GM21526 (cell line): ENCODE results near the gene TRIM8.

Experiments used
- ATAC-seq: cut with Tn5 transposase; IDR thresholded peaks from one replicate; pipeline ENCODE4 v1.9.1; 2021; ENCODE audit warnings: moderate library complexity; ENCODE audit not compliant: unreplicated experiment, low FRiP score

TRIM8 gene

DNA sequence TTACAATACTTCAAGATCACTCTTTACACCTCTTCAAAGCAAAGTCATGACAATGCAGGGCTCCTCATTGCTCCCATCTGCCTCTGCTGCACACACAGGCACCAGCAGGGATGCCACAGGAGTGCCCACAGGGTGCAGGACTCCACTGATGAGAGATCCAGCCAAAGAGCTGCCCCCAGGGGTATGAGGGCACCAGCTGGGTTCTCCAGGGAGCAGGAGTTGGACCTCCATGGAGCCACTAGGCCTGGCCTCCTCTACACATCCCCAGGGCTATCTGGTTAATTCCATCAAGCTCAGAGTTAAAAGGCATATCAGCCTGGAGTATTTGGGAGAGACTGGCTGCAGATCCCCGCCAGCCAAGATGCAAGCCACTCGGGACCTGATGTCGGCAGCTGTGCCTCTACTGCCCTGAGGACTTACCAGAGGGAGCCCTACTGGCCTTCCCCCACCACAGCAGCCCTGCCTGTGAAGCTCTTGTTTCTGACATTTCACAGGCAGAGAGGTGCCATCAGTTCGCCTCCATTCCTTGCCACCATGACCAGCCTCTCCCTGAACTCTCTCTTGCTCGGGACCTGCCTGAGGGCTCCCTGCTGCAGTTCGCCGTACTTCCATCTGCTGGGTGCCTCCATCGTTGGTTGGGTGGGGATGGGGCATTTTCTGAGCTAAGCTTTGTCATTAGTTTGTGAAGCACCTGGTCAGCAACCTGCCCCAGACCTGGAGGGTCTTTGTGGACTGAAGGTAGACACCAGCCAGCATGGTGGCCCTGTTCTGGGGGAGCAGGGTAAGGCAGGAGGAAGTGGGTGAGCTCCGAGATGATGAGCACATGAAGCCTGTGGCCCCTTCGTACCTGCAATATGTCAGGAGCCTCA is 12.5 kb upstream of the TRIM8 start:
- ATAC-seq: no peak

DNA sequence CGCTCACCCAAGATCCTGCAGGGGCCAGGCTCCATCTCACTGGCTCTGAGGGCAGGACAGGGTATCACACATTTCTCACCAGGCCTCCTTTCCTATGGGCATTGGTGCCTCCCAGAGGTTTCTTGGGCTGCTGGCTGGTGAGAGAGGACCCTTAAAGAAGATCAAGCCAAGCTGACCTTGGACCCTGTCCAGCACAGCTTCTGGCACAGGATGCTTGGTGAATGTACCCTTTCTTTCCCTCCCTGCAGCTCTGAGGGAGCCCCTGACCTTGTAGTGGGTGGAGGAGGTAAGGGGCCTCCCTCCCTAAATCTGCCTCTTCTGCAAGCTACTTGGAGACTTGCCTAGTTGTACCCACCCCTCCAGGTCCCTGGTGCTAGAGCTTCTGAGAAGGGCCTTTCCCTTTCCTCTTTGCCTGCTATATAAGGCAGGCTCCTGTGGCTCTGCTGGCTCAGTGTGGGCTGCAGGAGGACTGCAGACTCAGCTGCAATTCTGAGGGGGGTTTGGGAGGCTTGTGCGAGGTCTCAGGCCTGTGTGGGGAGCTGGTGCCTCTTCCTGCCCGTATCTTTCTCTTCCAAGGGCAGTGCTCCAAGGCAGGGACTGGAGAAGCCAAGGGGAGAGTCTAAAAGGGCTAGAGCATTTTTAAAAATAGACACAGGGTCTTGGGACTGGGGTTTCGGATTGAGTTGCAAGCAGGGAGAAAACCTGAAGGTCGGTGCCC is 11.7 kb upstream of the TRIM8 start:
- no peak for ATAC-seq

- no peak for ATAC-seq
Measured at GRCh38 chr10:102633287-102633686, 11.0 kb upstream of the TRIM8 start.

GRCh38 chr10:102633848-102634247 is 10.4 kb upstream of the TRIM8 start:
- ATAC-seq: no peak

GRCh38 chr10:102634686-102635085 is 9.6 kb upstream of the TRIM8 start:
- no peak for ATAC-seq

DNA sequence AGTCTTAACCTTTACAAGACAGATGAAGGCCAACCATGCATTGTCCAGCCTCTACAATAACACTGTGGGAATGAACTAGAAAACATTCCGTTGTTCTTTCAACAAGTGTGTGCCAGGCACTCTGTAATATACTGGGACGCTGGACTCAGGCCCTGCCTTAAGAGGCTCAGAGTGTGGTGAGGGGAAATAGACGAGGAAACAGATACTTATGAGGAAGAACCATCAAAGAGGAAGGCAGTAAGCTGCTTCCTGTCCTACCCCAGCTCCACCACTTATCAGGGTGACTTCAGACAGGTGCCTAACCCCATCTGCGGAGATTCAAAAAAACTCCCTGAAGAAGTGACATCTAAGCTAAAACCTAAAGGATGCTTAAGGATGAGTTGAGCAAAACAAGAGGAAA is 8.9 kb upstream of the TRIM8 start:
- ATAC-seq: no peak

DNA sequence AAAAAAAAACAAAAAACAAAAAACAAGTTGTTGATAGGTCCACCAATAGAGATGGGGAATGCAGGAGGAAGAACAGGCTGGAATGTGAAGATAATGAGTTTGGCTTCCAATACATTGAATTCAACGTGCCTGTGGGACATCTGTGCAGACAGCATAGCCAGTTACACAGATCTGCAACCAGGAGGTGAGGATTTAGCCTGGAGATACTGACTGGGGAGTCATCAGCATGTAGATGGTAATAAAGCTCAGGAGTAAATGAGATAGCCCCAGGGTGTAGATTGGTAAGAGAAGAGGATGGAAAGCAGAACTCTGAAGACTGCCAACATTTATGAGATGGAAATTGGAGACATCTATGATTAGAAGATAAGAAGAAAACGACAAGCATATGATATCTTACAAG is 4.7 kb upstream of the TRIM8 start:
- ATAC-seq: no peak

DNA sequence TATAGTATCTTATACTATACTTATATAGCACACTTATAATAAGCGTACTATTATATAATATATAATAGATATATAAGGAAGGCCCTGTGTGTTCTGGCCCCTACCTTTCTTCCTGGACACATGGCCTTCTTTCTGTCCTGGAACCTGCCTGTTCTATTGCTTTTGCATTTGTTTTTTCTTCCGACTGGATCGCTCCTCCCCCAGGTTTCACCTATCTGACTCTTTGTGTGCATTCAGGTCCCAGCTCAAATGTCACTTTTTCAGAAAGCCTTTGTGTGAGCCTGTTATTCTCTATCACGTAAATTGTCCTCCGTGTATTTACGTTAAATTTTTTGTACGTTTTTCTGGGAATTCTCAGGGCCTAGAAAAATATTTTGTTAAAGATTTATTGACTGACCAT is 2.9 kb upstream of the TRIM8 start:
- ATAC-seq: no peak

DNA sequence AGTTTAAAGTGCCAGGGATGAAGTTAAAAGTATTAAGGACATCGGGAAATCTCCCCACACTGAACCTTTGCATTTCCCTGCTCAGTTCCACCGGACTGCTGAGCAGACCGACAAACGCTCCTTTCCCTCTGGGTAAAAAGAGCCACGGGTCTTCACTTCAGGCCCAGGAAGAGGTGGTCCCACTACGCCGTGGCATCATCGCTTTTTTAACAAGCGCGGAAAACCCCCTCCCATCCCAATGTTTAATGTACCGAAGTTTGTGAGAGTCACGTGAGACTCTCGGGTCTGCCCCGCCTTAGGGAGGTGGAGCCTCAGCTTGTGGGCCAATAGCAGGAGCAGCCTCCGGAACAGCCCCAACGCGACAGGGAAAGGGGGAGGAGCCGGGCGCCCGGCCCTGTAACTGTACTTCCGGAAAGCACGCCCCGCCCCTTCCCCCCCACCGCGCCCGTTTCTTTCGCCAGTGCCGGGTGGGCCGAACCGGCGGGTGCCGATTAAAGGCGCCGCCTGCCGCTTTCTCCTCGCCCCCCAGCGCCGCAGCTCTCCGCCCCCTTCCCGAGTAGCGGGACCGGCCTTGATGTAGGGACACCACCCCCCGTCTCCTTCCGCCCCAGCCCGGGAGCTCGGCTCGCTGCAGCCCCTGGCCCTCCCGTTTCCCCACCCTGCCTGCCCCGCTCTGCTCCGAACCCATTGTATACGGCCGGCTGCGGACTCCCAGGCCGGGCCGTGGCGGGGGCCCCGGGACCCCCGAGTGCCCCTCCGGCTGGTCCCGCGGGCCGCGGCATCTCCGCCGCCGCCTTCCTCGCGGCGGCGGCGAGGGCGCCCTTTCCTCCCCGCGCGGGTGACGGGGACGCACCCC is 2.2 kb upstream of the TRIM8 start:
- peak; percentile 45 for ATAC-seq

DNA sequence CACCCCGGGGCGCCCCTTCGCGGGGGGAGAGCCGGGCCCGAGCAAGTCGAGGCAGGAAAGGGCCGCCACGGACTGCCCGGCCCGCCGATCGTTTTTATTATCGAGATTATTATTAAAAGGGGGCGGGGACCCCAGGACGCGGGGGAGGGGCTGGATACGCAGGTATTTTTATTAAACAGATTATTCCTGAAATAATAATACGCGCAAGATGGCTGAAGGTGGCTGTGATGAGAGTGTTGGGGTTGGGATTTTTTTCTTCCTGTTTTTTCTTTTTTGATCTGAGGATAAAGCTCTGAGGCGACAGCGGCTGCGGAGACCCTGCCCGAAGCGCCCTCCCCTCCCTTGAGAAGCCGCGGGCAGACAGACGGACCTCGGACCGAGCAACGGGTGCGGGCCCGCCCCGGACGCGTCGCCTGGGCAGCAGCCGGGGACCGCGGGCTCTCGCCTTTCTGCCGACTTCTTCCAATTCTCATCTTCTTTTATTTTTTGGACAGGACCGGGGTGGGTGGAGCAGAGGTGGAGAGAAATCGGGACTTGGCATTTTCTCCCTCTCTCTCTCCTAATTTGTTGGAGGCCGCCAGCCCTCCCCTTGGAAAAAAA is 1.4 kb upstream of the TRIM8 start:
- ATAC-seq: no peak

GRCh38 chr10:102643336-102644065 is 778 bp upstream of the TRIM8 start:
- no peak for ATAC-seq

- no peak for ATAC-seq
Measured at GRCh38 chr10:102644646-102645387, 538 bp downstream of the TRIM8 start.

DNA sequence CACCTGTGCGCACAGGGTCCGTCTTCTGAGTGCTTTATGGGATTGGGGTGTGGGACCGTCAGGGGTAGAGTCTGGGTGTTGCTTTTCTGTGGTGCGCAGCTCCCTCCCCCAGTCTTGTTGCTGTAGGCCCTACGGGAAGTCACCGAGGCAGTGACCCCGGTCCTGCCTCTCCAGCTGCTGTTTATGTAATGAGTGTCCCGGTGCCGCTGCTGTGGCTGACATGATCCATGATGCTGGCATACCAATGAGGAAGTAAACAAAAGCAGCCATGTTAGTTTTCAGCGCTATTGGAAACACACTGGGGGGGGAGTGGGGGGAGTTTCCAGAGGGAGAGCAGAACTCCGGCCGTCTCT is 1.1 kb downstream of the TRIM8 start:
- ATAC-seq: no peak

GRCh38 chr10:102645741-102646609 is 1.7 kb downstream of the TRIM8 start:
- peak; percentile 23 for ATAC-seq

GRCh38 chr10:102646610-102647442 is 2.5 kb downstream of the TRIM8 start:
- ATAC-seq: no peak

- no peak for ATAC-seq
Measured at GRCh38 chr10:102647443-102648268, 3.4 kb downstream of the TRIM8 start.
